GM10847 (cell line): ENCODE results near the gene TLDC2.

ENCODE experiments used
- POLR2A ChIP-seq: IDR thresholded peaks from 2 replicates; pipeline ENCODE4 v1.6.1; 2011; ENCODE audit not compliant: insufficient read length; ENCODE audit errors: extremely low read depth

The TLDC2 gene

DNA sequence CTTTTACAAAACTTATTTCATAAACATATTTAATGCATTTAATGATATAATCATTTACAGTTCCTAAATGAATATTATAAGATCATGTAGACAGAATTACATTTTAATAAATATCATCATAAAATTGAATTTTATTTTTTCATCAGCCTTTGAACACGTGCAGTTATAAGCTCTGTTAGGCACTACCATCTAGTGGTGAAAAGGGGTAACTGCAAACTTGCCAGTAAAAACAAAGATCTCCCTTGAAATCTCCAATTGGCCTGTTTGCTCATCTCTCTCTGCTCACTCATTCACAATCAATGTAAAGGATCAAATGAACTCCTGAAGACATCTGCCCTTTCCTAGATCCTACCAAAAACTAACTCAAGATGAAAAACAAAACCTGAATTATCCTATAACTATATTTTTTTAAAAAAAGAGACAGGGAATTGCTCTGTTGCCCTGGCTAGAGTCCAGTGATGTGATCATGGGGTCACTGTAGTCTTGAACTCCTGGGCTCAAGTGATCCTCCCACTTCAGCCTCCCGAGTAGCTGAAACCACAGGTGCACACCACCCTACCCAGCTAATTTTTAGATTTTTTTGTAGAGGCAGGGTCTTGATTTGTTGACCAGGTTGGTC lies 43.9 kb downstream of the TLDC2 start:
- no peak for TF ChIP-seq POLR2A

DNA sequence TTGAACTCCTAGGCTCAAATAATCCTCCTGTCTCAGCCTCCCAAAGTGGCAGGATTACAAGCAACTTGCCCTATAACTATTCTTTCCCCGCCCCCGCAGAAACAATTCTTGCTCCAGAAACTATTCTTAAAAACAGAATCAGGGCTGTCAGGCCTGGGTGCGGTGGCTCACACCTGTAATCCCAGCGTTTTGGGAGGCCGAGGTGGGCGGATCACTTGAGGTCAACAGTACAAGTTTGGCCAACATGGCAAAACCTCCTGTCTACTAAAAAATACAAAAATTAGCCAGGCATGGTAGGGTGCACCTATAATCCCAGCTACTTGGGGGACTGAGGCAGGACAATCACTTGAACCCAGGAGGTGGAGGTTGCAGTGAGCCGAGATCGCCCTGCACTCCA lies 44.4 kb downstream of the TLDC2 start:
- TF ChIP-seq POLR2A, result no peak

DNA sequence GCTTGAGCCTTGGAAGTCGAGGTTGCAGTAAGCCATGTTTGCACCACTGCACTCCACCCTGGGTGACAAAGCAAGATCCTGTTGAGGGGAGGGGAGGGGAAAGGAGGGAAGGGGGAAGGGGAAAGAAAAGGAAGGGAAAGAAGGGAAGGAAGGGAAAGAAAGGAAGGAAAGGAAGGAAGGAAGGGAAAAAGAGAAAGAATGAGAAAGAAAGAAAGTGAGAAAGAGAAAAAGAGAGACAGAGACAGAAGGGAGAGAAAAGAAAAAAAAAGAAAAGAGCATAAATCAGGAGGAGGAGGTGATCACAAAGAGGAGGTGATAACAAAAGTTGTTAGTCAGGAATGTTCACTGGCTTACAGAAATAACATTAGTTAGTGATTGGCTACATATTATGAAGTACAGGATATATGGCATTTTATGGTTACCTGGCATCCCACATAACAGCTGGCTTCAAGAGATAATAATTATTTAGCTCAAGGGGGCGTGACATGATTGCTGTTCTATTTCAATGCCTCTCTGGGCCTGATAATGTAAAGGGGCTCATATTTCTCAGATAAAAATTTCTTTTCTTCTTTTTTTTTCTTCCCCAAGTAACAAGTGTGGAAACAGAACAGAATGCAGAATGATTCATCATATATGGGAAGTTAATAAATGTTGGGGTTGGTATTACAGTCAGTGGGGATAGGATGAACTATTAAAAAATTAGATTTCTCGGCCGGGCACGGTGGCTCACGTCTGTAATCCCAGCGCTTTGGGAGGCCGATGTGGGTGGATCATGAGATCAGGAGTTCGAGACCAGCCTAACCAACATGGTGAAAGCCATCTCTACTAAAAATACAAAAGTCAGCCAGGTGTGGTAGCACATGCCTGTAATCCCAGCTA lies 48.5 kb downstream of the TLDC2 start:
- no peak for TF ChIP-seq POLR2A

DNA sequence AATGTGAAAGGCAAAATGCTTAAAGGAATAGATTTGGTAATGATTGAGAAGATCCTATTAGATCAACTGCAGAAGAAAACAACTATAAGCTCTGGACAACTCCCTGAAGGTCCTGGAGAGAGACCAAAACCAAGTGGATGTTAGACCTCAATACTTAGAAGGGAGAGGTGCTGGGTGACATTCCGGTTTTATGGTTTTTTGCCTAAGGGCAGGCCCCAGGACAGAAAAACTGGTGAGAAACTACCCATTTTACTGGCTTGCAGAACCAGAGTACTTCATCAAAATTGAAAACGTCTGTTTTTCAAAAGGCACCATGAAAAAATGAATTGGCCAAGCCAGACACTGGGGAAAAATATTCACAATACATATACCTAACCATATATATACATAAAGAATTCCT lies 49.3 kb downstream of the TLDC2 start:
- TF ChIP-seq POLR2A, result no peak

DNA sequence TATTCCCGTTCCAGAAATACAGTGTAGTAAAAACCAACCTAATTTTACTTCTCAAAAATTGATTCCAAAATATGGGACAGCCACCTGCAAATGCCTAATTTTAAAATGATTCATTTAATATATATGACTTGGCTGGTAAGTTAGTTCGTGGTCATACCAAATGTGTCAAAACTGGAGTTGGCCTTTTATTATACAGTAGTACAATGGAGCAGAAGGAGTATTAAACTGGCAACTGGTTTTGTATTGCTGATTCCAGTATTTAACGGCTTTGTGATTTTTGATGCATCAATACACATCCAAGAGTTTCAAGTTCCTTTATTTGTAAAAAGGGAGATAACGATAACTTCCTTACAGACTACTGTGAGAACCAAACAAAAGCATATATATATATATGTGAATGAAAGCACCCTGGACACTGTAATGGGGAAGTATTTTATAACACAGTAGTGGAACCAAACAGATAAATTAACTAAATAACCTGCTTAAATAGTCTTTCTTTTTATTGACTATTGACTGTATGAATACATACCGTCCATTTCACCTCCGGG lies 50.8 kb downstream of the TLDC2 start:
- TF ChIP-seq POLR2A, result no peak

DNA sequence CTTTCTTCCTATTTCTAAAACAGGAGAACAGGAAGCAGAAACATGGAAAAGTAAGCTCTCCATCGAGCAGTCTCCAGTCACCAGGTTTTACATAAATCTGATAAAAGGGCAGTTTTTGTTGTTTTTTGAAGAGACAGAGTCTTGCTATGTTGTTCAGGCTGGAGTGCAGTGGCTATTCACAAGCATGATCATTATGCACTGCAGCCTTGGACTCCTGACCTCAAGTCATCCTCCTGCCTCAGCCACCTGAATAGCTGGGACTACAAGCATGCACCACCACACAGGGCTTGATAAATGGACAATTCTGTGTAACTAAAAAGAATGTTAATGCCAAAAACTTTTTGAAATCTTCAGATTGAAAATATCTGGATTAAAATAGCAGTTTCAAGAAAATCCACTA lies 51.8 kb downstream of the TLDC2 start:
- TF ChIP-seq POLR2A, result no peak

DNA sequence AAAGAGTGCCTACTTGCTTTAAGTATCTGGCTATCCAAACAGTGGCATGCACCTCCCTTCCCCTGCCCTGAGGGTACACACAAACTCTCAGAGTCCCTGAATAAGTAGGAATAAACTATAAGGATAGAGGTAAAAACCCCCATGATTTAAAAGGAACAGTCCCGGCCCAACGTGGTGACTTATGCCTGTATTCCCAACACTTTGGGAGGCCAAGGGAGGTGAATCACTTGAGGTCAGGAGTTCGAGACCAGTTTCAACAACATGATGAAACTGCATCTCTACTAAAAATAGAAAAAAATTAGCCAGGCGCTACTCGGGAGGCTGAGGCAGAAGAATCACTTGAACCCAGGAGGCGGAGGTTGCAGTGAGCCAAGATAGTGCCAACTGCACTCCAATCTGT lies 53.4 kb downstream of the TLDC2 start:
- TF ChIP-seq POLR2A, result no peak

DNA sequence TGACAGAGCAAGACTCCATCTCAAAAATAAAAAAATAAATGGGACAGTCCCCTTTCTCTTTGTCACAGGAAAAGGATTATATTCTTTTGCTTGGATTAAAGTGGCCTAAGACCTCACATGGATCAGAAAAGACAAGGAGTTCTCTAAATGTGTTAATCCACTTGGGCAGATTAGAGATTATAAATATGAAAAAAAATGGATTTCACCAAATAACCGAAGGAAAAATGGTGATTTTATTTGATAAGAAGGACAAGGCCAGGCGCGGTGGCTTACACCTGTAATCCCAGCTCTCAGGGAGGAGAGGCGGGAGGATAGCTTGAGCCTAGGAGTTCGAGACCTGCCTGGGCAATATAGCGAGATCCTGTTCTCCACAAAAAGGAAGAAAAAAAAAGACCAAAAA lies 53.8 kb downstream of the TLDC2 start:
- no peak for TF ChIP-seq POLR2A

DNA sequence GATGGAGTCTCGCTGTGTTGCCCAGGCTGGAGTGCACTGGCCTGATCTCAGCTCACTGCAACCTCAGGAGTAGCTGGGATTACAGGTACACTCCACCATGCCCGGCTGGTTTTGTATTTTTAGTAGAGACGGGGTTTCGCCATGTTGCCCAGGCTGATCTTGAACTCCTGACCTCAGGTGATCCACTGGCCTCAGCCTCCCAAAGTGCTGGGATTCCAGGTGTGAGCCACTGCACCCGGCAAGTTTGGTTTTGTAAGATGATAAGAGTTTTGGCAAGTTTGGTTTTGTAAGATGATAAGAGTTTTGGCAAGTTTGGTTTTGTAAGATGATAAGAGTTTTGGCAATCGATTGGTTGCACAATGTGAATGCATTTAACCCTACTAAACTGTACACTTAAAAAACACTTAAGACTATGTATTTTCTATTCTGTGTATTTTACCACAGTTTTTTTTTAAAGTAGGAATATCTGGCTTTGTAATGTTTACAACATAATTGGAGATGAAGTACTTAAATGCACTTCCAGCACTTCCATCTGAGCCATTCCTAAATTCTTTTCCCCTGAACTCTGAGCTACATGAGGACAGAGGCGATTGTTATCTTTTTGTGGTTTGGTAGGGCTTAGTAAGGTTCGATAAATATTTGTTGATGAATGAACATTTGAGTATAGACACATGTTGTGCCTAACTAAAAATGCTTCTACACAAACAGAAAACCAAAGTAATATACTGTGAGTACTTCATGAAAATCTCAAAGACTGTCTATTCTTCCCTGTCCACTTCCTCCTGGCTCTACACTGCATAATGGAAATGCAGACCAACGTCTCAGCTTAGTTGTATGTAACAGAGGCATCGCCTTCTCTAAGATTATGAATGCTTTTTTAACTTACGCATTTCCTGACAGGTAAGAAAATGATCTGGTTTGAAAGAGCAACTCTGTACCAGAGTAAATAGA lies 56.8 kb downstream of the TLDC2 start:
- no peak for TF ChIP-seq POLR2A

DNA sequence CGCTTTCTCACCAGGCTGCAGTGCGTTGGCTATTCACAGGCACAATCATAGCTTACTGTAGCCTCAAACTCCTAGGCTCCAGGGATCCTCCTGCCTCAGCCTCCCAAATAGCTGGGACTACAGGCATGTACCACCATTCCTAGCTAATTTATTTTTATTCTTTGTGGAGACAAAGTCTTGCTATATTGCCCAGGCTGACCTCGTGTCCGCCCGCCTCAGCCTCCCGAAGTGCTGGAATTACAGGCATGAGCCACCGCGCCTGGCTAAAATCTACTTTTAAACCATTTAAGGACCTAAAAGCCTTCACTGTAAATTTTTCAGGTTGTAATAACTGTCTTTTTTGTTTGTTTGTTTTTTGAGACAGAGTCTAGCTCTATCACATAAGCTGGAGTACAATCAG lies 60.4 kb downstream of the TLDC2 start:
- TF ChIP-seq POLR2A, result no peak

DNA sequence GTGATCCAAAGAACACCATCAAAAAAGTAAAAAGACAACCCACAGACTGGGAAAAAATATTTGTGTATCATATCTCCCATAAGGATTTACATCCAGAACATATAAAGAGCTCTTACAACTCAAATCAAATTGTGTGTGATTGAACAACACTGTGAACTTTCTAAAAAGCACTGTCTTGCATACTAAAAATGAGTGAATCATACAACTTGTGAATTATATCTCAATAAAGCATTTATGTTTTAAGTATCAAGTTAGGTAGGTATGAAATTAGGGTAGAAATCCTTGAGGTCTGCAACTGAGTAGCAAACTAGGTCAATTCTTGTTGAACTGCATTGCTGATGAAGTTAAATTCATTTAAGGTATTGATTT lies 61.4 kb downstream of the TLDC2 start:
- no peak for TF ChIP-seq POLR2A

DNA sequence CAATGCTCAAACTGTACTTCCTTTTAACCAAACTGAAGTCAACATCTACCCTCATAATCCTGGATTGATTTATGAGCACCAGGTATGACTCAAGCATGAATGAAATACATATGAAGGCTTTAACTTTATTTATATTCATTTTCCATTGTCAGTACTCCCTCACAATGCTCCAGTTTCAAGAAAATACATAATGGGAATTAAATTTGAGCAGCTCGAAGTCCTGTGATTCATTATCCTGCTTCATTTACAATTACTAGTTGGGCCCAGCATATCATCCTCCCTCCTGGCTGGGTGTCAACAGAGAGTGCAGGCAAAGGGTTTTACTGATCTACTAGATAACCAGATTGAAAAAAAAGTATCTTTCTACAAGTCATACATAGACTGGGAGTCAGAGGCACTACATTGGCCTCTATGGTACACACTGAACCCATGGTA lies 65.5 kb downstream of the TLDC2 start:
- no peak for TF ChIP-seq POLR2A
